Neutrophil (primary cell): Measurements from ENCODE around the gene ZFP92.

Source experiments
- H3K27ac ChIP-seq: fragments of 200-600 bp; sonication (generic); 2 replicates; pipeline ENCODE4 v1.5.1; 2016; ENCODE audit warnings: mild to moderate bottlenecking, moderate library complexity
- H3K27me3 ChIP-seq: fragments of 200-600 bp; sonication (generic); 2 replicates; pipeline ENCODE4 v1.6.0; 2016; ENCODE audit warnings: mild to moderate bottlenecking
- H3K36me3 ChIP-seq: fragments of 200-600 bp; sonication (generic); 2 replicates; pipeline ENCODE4 v1.5.1; 2017
- H3K4me1 ChIP-seq, 2 experiments: fragments of 200-600 bp in 1 of 2; sonication (generic) in 1 of 2; 1 replicate in 1 of 2; 2 replicates in 1 of 2; pipeline versions ENCODE4 v1.5.1 to v1.6.1; 2013 to 2016; ENCODE audit warnings: low read depth in 1 of 2, low read length in 1 of 2, mild to moderate bottlenecking in 1 of 2, moderate library complexity in 1 of 2; ENCODE audit not compliant: control insufficient read depth in 1 of 2, insufficient read depth in 1 of 2
- H3K4me3 ChIP-seq, 2 experiments: fragments of 200-600 bp in 1 of 2; sonication (generic) in 1 of 2; 1 replicate in 1 of 2; 2 replicates in 1 of 2; pipeline ENCODE4 v1.5.1; 2013 to 2016; ENCODE audit warnings: low read depth in 1 of 2, low read length in 1 of 2, mild to moderate bottlenecking in 1 of 2, moderate library complexity in 1 of 2
- H3K9me3 ChIP-seq: fragments of 200-600 bp; sonication (generic); 2 replicates; pipeline ENCODE4 v1.5.1; 2016
- CTCF ChIP-seq: fragments of 200-600 bp; sonication (generic); IDR thresholded peaks from 2 replicates; pipeline ENCODE4 v1.5.1; 2016; ENCODE audit warnings: antibody characterized with exemption

Gene ZFP92

GRCh38 chrX:153395613-153396319 is 15.5 kb upstream of the ZFP92 start:
- H3K9me3 ChIP-seq = no peaks in the 10 kb centered on the region
- no peak overlapping the region for H3K4me3 ChIP-seq
- TF ChIP-seq CTCF = no peak
- H3K36me3 ChIP-seq = no peaks in the 10 kb centered on the region
- H3K4me1 ChIP-seq = peaks cover 9 to 11% of the 10 kb centered on the region in 2 experiments
- H3K27ac ChIP-seq = no peak overlapping the region
- no peaks in the 10 kb centered on the region for H3K27me3 ChIP-seq

- Histone ChIP-seq H3K36me3 (no peaks in the 10 kb centered on the region), H3K27ac (no peak overlapping the region), H3K4me3 (no peak overlapping the region), H3K27me3 (no peaks in the 10 kb centered on the region), H3K9me3 (no peaks in the 10 kb centered on the region), H3K4me1 (peaks cover 9 to 11% of the 10 kb centered on the region in 2 experiments)
- TF ChIP-seq CTCF = no peak
These were observed 14.7 kb upstream of the ZFP92 start for GRCh38 chrX:153396320-153397195.

DNA sequence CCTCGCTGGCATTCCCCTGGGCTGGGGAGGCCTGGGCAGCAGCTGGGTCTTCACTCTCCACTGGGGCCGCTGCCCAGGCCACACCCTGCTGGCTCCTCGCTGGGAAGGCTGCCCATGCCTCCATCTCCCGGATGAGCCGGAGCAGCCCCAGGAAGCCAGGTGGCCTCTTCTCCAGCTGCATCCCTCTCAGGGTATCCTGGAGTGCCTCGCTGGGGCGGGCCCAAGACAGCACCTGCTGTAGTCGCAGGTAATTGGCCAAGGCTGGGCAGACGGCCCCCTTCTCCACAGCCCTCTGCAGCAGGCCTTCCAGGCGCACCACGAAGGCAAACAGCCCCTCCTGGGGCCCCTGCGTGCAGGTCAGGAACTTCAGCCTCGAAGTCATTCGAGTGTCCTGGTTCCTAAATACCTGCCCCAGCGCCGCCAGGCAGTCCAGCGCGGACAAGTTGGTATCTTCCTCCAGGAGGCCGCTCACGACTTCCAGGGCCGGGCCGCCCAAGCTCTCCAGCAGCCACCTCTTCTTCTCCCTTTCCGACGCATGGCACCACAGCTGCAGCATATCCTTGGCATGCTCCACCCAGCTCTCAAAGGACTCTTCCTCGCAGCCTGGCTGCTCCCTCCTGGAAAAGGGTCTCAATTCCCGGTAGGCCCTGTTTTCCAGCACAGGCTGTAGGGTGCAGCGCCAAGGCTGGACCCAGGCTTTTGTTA is 13.9 kb upstream of the ZFP92 start:
- H3K4me1 ChIP-seq = peaks cover 9 to 11% of the 10 kb centered on the region in 2 experiments
- no peaks in the 10 kb centered on the region for H3K9me3 ChIP-seq
- TF ChIP-seq CTCF = no peak
- H3K27me3 ChIP-seq = no peaks in the 10 kb centered on the region
- no peak overlapping the region for H3K4me3 ChIP-seq
- no peaks in the 10 kb centered on the region for H3K36me3 ChIP-seq
- no peak overlapping the region for H3K27ac ChIP-seq

DNA sequence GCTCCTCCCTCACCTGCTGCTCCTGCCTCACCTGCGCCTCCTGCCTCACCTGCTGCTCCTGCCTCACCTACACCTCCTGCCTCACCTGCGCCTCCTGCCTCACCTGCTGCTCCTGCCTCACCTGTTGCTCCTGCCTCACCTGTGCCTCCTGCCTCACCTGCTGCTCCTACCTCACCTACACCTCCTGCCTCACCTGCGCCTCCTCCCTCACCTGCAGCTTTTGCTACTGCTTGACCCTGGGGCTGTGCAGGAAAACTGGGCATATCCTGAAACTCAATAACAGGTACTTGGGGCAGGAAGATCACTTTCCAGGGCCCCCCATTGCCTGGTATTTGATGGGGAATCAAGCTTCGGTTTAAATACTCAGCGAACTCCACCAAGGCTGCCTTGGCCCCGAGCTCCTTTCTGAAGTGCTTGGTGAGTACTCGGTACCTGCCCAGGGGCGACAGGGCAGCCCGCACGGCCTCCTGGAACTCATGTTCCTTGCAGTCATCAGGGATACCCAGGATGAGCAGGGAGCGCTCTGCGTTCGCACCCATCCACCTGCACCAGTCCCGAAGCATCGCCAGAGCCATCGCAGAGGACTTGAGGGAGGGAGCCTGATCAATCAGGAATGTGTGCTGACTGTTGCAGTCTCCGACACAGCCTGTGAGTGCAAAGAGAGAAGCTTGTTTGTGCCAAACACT is 12.9 kb upstream of the ZFP92 start:
- Histone ChIP-seq H3K4me3 (no peak overlapping the region), H3K9me3 (no peaks in the 10 kb centered on the region), H3K36me3 (no peaks in the 10 kb centered on the region), H3K27me3 (no peaks in the 10 kb centered on the region), H3K4me1 (peaks cover 9 to 11% of the 10 kb centered on the region in 2 experiments), H3K27ac (no peak overlapping the region)
- TF ChIP-seq CTCF = no peak
